Right renal pelvis (tissue), 4 donors: Measurements from ENCODE around the gene PPARD. TPM values are rescaled to one million over a fixed set of nuclear protein-coding genes. Genes with fewer than 3 reads are reported as not detected.
"Not testable (repeated sequence)": the region's sequence is repeated elsewhere in the genome, so short reads cannot be mapped to it uniquely, and the experiment has no call there.

Source experiments
- DNase-seq, 4 donors: peaks; one replicate each; pipeline ENCODE4 v3.0.0-alpha.2; 2013; ENCODE audit warnings: low read depth in 4 of 4, low spot score in 3 of 4, missing footprints in 1 of 4
- polyA plus RNA-seq, 4 donors: library from polyadenylated mRNA; unstranded; fragments of 120-200 nt; gene quantifications; one replicate each; pipeline ENCODE4 v1.2.1, GENCODE V29; 2013; ENCODE audit not compliant: insufficient read length in 4 of 4

PPARD gene
- polyA plus RNA-seq, 4 donors: 22.5 to 27.5 (median 24.0) TPM

- DNase-seq: no peak
Observed at GRCh38 chr6:35432291-35432690, 89.9 kb downstream of the PPARD start.

GRCh38 chr6:35432702-35433101 is 90.3 kb downstream of the PPARD start:
- not testable (repeated sequence) for DNase-seq

- DNase-seq: no peak
Observed at GRCh38 chr6:35435074-35435837, 92.9 kb downstream of the PPARD start.

- no peak for DNase-seq
Observed at GRCh38 chr6:35436071-35436857, 93.9 kb downstream of the PPARD start.

- not testable (repeated sequence) for DNase-seq
Observed at GRCh38 chr6:35438378-35439065, 96.2 kb downstream of the PPARD start.

- DNase-seq: no peak
Observed at GRCh38 chr6:35439308-35439707, 97.0 kb downstream of the PPARD start.

GRCh38 chr6:35441205-35441604 is 98.8 kb downstream of the PPARD start:
- DNase-seq: no peak

GRCh38 chr6:35441642-35442041 is 99.3 kb downstream of the PPARD start:
- DNase-seq: no peak

- DNase-seq: no peak
Observed at GRCh38 chr6:35442693-35443092, 100.3 kb downstream of the PPARD start.

GRCh38 chr6:35443341-35444030 is 101.1 kb downstream of the PPARD start:
- DNase-seq: no peak

- no peak for DNase-seq
Observed at GRCh38 chr6:35445691-35446090, 103.3 kb downstream of the PPARD start.

GRCh38 chr6:35448191-35448590 is 105.8 kb downstream of the PPARD start:
- no peak for DNase-seq

GRCh38 chr6:35449287-35449881 is 107.0 kb downstream of the PPARD start:
- peak in 2 of 4 donors; percentile 58 to 66 for DNase-seq

- no peak for DNase-seq
Observed at GRCh38 chr6:35451354-35452182, 109.2 kb downstream of the PPARD start.

- DNase-seq: peak; percentile 87 to 91 (median 89)
Observed at GRCh38 chr6:35452183-35453090, 110.1 kb downstream of the PPARD start, which contains the start of gene FANCE. Gene FANCE, plus strand, starts transcription at chr6:35452338. Its CDS starts 208 bp downstream, at chr6:35452546.

GRCh38 chr6:35453236-35453635 is 110.9 kb downstream of the PPARD start:
- DNase-seq: no peak

GRCh38 chr6:35454391-35455110 is 112.2 kb downstream of the PPARD start:
- no peak for DNase-seq

GRCh38 chr6:35457907-35458306 is 115.5 kb downstream of the PPARD start:
- DNase-seq: no peak
